Left cardiac atrium (tissue), 4 donors: ENCODE measurements around the gene FBXO21. TPM values are rescaled to one million over a fixed set of nuclear protein-coding genes. Genes with fewer than 3 reads are reported as not detected.
"Not testable (repeated sequence)": the region's sequence is repeated elsewhere in the genome, so short reads cannot be mapped to it uniquely, and the experiment has no call there.

Source experiments
- ATAC-seq, 2 donors: fragments of 200-7000 bp; cut with Tn5 transposase; one replicate each; pipeline ENCODE4 v1.9.1; 2020; ENCODE audit warnings: mild to moderate bottlenecking in 2 of 2, moderate library complexity in 2 of 2
- DNase-seq: peaks from one replicate; pipeline ENCODE4 v3.0.0-alpha.2; 2020
- intact Hi-C, 2 donors: fragments of 100-400 bp; cut with DNase I; formaldehyde crosslinking; loops; one replicate each; pipeline versions ENCODE4 v1.14.1 to v1.15.1; 2022 to 2023
- total RNA-seq, 2 donors: library from RNA; stranded (reverse); fragmentation: NEBNext Ultra II Directional; extraction: Animal tissue kit (Norgen Biotek cat#: 25700); gene quantifications; one replicate each; pipeline ENCODE4 v1.2.1, GENCODE V29; 2021
- donor health status: DM: no; HTN: yes; CAD: no.
- donor health status: DM: no; HTN: yes; CAD: no; lungs with severe emphysema.
- donor health status: DM: yes; HTN: yes; CAD: no.
- donor health status: Dilated cardiomyopathy.

The FBXO21 gene
- total RNA-seq, 2 donors from 2014 or later = 36.5 to 41.8 TPM

- intact Hi-C loops = loop anchor here in 1 of 2 donors (5.0 kb wide), 2 partner anchors 41 to 61 kb away; no protein-coding TSS in a partner anchor
- DNase-seq (peak; percentile 30), ATAC-seq (peak; percentile 32 to 39)
These were observed 91.7 kb downstream of the FBXO21 start for GRCh38 chr12:117098361-117099217.

- intact Hi-C loops = loop anchor here in 1 of 2 donors (5.0 kb wide), 2 partner anchors 41 to 61 kb away; no protein-coding TSS in a partner anchor
These were observed 92.3 kb downstream of the FBXO21 start for GRCh38 chr12:117098024-117098360.

DNA sequence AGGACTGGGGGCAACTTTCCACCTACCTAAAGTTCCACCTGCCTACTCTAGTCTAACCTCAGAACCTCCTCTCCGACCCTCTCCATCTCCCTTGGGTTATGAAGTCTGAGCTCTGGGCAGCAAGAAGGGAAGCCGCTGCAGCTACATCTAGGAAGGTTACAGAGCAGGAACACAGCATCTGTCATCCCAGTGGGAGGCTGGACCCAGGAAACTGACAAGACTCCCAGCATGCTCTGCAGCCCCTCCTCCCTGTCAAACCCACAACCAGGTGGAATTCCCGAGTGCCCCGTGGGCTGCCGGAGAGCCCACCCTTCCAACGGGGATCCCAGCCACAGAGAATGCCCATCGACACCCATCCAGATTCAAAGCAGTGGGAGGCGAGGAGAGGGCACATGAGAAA, 93.1 kb downstream of the FBXO21 start:
- no peak for ATAC-seq
- intact Hi-C loops = loop anchor here in 1 of 2 donors (5.0 kb wide), 2 partner anchors 40 to 60 kb away; no protein-coding TSS in a partner anchor
- DNase-seq = peak; percentile 15

More at GRCh38 chr12:117098024-117098360, 92.3 kb downstream of the FBXO21 start:
- DNase-seq = no peak
- ATAC-seq = no peak

DNA sequence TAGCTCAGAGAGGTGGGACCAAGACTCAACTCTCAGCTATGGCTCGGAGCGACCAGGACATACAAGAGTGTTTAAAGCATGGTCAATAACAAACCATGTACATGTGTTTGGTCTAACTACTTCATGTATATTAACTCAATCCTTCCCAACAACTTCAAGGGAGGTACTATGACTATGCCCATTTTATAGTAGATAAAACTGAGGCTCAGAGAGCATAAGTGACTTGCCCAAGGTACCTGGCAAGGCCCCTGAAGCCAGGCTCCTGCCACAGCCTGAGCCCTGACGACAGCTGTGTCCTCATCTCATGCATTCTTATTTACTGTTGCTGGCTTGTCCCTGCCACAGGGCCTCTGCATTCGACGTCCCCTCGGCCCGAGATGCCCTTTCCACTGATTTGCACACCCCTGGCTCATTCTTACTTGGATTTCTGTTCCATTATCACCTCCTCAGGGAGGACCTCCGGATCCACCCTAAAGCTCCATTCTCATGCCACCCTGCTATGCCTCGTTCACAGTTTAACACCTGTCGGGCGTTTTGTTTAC, 93.7 kb downstream of the FBXO21 start:
- no peak for ATAC-seq
- intact Hi-C loops = loop anchor here in 1 of 2 donors (5.0 kb wide), 2 partner anchors 39 to 59 kb away; no protein-coding TSS in a partner anchor
- peak; percentile 1 for DNase-seq

DNA sequence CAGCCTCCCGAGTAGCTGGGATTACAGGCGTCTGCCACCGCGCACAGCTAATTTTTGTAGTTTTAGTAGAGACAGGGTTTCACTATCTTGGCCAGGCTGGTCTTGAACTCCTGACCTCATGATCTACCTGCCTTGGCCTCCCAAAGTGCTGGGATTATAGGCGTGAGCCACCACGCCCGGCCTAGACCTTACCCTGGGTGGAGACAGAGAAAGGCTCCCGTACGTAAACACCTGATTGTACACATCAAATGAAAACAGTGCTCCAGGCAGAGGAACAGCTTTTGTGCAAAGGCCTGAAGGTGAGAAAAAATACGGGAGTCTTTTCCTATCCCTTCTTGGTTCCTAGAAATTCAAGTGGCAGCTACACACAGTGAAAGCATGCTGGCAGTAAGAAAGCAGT, 95.1 kb downstream of the FBXO21 start:
- intact Hi-C loops = loop anchor here in 1 of 2 donors (5.0 kb wide), 2 partner anchors 38 to 58 kb away; no protein-coding TSS in a partner anchor
- DNase-seq, ATAC-seq: not testable (repeated sequence)

DNA sequence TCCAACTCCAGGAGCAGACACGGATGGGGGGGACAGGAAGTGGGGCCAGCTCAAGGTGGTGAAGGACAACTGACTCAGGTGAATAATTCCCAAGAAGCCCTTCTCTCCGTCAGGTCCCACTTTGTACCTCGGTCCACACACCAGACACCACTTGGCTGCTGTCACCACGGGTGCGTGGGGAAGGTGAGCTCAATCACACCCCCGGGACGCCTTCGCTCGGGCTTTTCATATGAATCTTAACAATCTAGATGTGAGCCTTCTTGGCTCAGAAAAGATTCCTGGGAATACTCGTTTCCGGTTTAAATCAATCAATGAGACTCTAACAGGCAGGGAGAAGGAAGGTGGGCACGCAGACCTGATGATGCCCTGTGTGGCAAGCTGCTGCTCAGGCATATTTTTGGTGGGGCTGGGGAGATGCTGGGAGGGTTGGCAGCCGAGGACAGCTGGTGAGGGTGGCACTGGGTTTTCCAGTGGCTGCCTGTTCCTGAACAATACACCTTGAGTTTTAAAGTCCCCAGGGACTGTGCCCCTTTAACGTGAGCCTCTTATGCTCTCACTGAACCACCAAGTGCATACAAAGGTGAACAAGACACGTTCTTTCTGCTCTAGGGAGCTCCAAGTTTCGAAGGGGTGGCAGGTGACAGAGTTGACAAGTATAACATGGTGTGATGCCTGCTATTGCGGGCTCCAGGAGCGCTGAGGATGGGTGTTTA, 96.2 kb downstream of the FBXO21 start:
- DNase-seq (no peak), ATAC-seq (no peak)
- intact Hi-C loops = no loop called here

DNA sequence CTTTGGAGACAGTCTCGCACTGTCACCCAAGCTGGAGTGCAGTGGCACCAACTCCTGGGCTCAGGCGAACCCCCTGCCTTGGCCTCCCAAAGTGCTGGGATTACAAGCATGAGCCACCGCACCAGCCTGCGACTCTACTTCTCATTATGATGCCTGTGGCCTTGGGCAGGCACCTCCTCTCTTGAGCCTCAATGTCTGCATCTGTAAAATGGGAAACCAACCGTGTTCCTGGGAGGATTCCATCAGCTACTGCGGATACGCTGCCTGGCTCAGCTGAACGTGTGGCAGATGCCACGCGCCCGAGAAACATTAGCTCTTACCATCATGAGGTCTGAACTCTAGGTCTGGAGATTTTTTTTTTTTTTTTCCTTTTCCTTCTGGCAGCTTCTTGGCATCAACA, 96.8 kb downstream of the FBXO21 start:
- ATAC-seq (no peak), DNase-seq (no peak)
- intact Hi-C loops = no loop called here

DNA sequence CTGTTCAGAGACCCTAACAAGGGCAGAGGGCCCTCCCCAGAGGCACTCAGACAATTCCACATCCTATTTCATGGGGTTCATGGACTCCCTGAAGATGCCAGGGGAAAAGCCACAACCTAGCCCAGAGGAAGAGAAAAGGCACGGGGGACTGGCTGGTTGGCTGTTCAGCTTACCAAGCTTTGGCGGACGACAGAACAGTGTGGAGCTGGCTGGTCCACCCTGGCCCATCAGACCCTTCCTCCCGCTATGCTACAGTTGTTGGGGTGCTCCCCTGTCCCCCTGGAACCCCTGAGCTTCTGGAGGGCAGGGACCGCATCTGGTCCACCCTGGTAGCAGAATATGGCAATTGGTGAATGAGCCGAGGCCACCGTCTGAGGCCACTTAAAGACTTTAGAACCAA, 97.4 kb downstream of the FBXO21 start:
- ATAC-seq = no peak
- no peak for DNase-seq
- intact Hi-C loops = no loop called here

GRCh38 chr12:117092511-117092780, 97.8 kb downstream of the FBXO21 start:
- intact Hi-C loops = no loop called here
- DNase-seq = no peak
- no peak for ATAC-seq

Other genes with a start within 250 kb of the FBXO21 start
- gene TESC, start 91.1 kb downstream of the FBXO21 start, total RNA-seq = 10 to 100 TPM; 35.1 to 41.2 TPM
- under 1 TPM; 0.06 to 0.89 TPM for gene NOS1, start 171.2 kb upstream of the FBXO21 start, total RNA-seq